ENCODE measurements around the gene TRAPPC4. TPM values are rescaled to one million over a fixed set of nuclear protein-coding genes. Genes with fewer than 3 reads are reported as not detected.

Gene TRAPPC4
- total and polyA plus RNA-seq, 2 donors (not counting 1 experiment from before 2014, with no cell fraction given): 61.4 to 64.5 TPM

GRCh38 chr11:119019996-119020395 is 1.4 kb downstream of the TRAPPC4 start:
- Histone ChIP-seq H3K27ac (ENCODE audit: low read length in 2 of 2) (peak overlapping the region in 1 of 2 donors; percentile 92), H3K4me3 (ENCODE audit: control extremely low read depth in 1 of 5, extremely low read depth in 1 of 5, insufficient read depth in 1 of 5, low read depth in 2 of 5, low read length in 4 of 5) (no peak overlapping the region), H3K79me2 (ENCODE audit: control insufficient read depth, insufficient read depth, low read length) (peaks cover 66% of the 10 kb centered on the region), H4K20me1 (ENCODE audit: control insufficient read depth, insufficient read depth, low read length, poor library complexity, severe bottlenecking) (peaks cover 16% of the 10 kb centered on the region), H3K27me3 (replicated peaks in 1 of 4; ENCODE audit: control extremely low read depth in 1 of 4, control insufficient read depth in 3 of 4, insufficient read depth in 4 of 4, low read length in 3 of 4) (no peaks in the 10 kb centered on the region), H3K9ac (ENCODE audit: low read length) (peak overlapping the region; percentile 91), H2AFZ (ENCODE audit: insufficient read depth, low read depth, low read length, poor library complexity, severe bottlenecking) (no peak overlapping the region), H3K9me3 (ENCODE audit: control extremely low read depth in 1 of 3, control insufficient read depth in 2 of 3, insufficient read depth in 1 of 3, low read length in 2 of 3) (no peaks in the 10 kb centered on the region), H3K4me1 (ENCODE audit: control insufficient read depth in 2 of 2, insufficient read depth in 2 of 2, low read length in 2 of 2) (peaks cover 27 to 34% of the 10 kb centered on the region in 2 donors), H3K36me3 (replicated peaks in 1 of 2; ENCODE audit: control extremely low read depth in 1 of 2, control insufficient read depth in 1 of 2, extremely low read depth in 1 of 2, insufficient read depth in 2 of 2, low read length in 1 of 2) (peaks cover 7 to 55% of the 10 kb centered on the region in 2 experiments), H3K4me2 (replicated peaks; ENCODE audit: low read depth, low read length, poor library complexity, severe bottlenecking) (peak overlapping the region; percentile 77)
- Mint-ChIP-seq H3K9me3 (ENCODE audit: insufficient read depth) (no peaks in the 10 kb centered on the region), H3K4me3 (peak overlapping the region; percentile 100), H3K27ac (peak overlapping the region; percentile 100), H3K27me3 (no peaks in the 10 kb centered on the region), H3K4me1 (peaks cover 46% of the 10 kb centered on the region)
- ChIA-PET POLR2A (interaction anchor here (0.8 to 1.5 kb wide), 2 partner anchors 10 to 36 kb away, joined by 3 to 5 read pairs; partner anchors contain the start of gene SLC37A4), CTCF (interaction anchor here (0.7 to 3.0 kb wide), 2 partner anchors 11 to 40 kb away, joined by 4 to 14 read pairs; partner anchors contain the start of gene SLC37A4)
- DNase-seq: no peak
- no peak for ATAC-seq (ENCODE audit: low read depth)
- intact Hi-C loops (cut with micrococcal nuclease): loop anchor here (5.0 kb wide), 2 partner anchors 187 to 228 kb away; partner anchors contain the start of genes CBL and DDX6
- WGBS (ENCODE audit: insufficient coverage): 66% methylated on average over 2 of the region's 2 CpGs
- TF ChIP-seq EZH2 (IDR thresholded peaks at IDR 0.05; ENCODE audit: borderline replicate concordance, insufficient read depth, low read depth, low read length, poor library complexity, severe bottlenecking): no peak

GRCh38 chr11:119021631-119022030 is 3.1 kb downstream of the TRAPPC4 start:
- H4K20me1 ChIP-seq (ENCODE audit: control insufficient read depth, insufficient read depth, low read length, poor library complexity, severe bottlenecking): peaks cover 10% of the 10 kb centered on the region
- H3K27ac Mint-ChIP-seq: no peak overlapping the region
- H3K79me2 ChIP-seq (ENCODE audit: control insufficient read depth, insufficient read depth, low read length): peaks cover 60% of the 10 kb centered on the region
- H3K4me3 Mint-ChIP-seq: no peak overlapping the region
- no peaks in the 10 kb centered on the region for H3K9me3 Mint-ChIP-seq (ENCODE audit: insufficient read depth)
- H3K4me2 ChIP-seq (replicated peaks; ENCODE audit: low read depth, low read length, poor library complexity, severe bottlenecking): no peak overlapping the region
- peaks cover 7 to 44% of the 10 kb centered on the region in 2 experiments for H3K36me3 ChIP-seq (replicated peaks in 1 of 2; ENCODE audit: control extremely low read depth in 1 of 2, control insufficient read depth in 1 of 2, extremely low read depth in 1 of 2, insufficient read depth in 2 of 2, low read length in 1 of 2)
- H3K9me3 ChIP-seq (ENCODE audit: control extremely low read depth in 1 of 3, control insufficient read depth in 2 of 3, insufficient read depth in 1 of 3, low read length in 2 of 3): no peaks in the 10 kb centered on the region
- ATAC-seq (ENCODE audit: low read depth) (no peak), DNase-seq (no peak)
- TF ChIP-seq CTCF (IDR thresholded peaks at IDR 0.05) (no peak), EZH2 (IDR thresholded peaks at IDR 0.05; ENCODE audit: borderline replicate concordance, insufficient read depth, low read depth, low read length, poor library complexity, severe bottlenecking) (no peak)
- ChIA-PET CTCF (no interaction called here), POLR2A (no interaction called here)
- H3K4me3 ChIP-seq (ENCODE audit: control extremely low read depth in 1 of 5, extremely low read depth in 1 of 5, insufficient read depth in 1 of 5, low read depth in 2 of 5, low read length in 4 of 5): no peak overlapping the region
- no peak overlapping the region for H3K27ac ChIP-seq (ENCODE audit: low read length in 2 of 2)
- H3K4me1 ChIP-seq (ENCODE audit: control insufficient read depth in 2 of 2, insufficient read depth in 2 of 2, low read length in 2 of 2): peaks cover 21 to 24% of the 10 kb centered on the region in 2 donors
- H3K4me1 Mint-ChIP-seq: peaks cover 34% of the 10 kb centered on the region
- WGBS (ENCODE audit: insufficient coverage): 92% methylated on average over 3 of the region's 5 CpGs
- no peaks in the 10 kb centered on the region for H3K27me3 ChIP-seq (replicated peaks in 1 of 4; ENCODE audit: control extremely low read depth in 1 of 4, control insufficient read depth in 3 of 4, insufficient read depth in 4 of 4, low read length in 3 of 4)
- H2AFZ ChIP-seq (ENCODE audit: insufficient read depth, low read depth, low read length, poor library complexity, severe bottlenecking): no peak overlapping the region
- H3K27me3 Mint-ChIP-seq: no peaks in the 10 kb centered on the region
- H3K9ac ChIP-seq (ENCODE audit: low read length): no peak overlapping the region
- intact Hi-C loops (cut with micrococcal nuclease): no loop called here

All from B cell (primary cell).